ENCODE results near the gene ZNF593. TPM values are rescaled to one million over a fixed set of nuclear protein-coding genes. Genes with fewer than 3 reads are reported as not detected.

ZNF593 gene
- polyA plus RNA-seq, 1 of the 3 experiments (the other 2 are of a cell fraction), result 64.8 TPM

- TF ChIP-seq ZBTB33 (IDR thresholded peaks at IDR 0.05; ENCODE audit: borderline replicate concordance, low read depth) (no peak), MAX (IDR thresholded peaks at IDR 0.05; ENCODE audit: low read depth) (peak; percentile 98), NRF1 (IDR thresholded peaks at IDR 0.05; ENCODE audit: low read depth, low read length) (no peak), SMC3 (IDR thresholded peaks at IDR 0.05; ENCODE audit: low read depth, low read length) (peak; percentile 72), REST (IDR thresholded peaks at IDR 0.05; ENCODE audit: low read depth, low read length) (no peak), GATA2 (CRISPR knock-in tag; IDR thresholded peaks at IDR 0.05) (no peak)
Observed at GRCh38 chr1:26169669-26170471, at the start of gene ZNF593 (continued).

GRCh38 chr1:26121854-26122773 is 47.6 kb upstream of the ZNF593 start:
- H3K79me2 ChIP-seq (ENCODE audit: insufficient read depth), result peaks cover 8% of the 10 kb centered on the region; the same call in 1 of the 2 replicates
- H4K20me1 ChIP-seq (ENCODE audit: insufficient read depth), result no peaks in the 10 kb centered on the region; the same call in 1 of the 2 replicates
- H3K4me2 ChIP-seq, result peak overlapping the region; percentile 10; the same call in 1 of the 2 replicates
- TF ChIP-seq CTCF (IDR thresholded peaks at IDR 0.05) (no peak), GATA2 (CRISPR knock-in tag; IDR thresholded peaks at IDR 0.05) (peak; percentile 71), FOXM1 (IDR thresholded peaks at IDR 0.05; ENCODE audit: low read depth) (no peak), SIN3A (IDR thresholded peaks at IDR 0.05; ENCODE audit: borderline replicate concordance, low read depth, low read length) (0 out of 2 replicates have a peak, but pooled peaks have one; percentile 34), RCOR1 (IDR thresholded peaks at IDR 0.05; ENCODE audit: low read length) (peak; percentile 50; the same call in 1 of the 2 replicates), EP300 (IDR thresholded peaks at IDR 0.05; ENCODE audit: borderline replicate concordance in 1 of 2, low read depth in 1 of 2, low read length in 1 of 2) (0 out of 4 replicates have a peak, but pooled peaks of 1 of the 2 experiments have one; percentile 7), PBX3 (IDR thresholded peaks at IDR 0.05) (peak; percentile 7; the same call in 1 of the 2 replicates), TCF12 (IDR thresholded peaks at IDR 0.05) (peak; percentile 36), RXRA (IDR thresholded peaks at IDR 0.05; ENCODE audit: borderline replicate concordance, low read depth) (no peak), IRF3 (IDR thresholded peaks at IDR 0.05; ENCODE audit: low read depth, low read length) (no peak)
- H3K4me3 ChIP-seq (ENCODE audit: low read depth in 2 of 2, low read length in 1 of 2), result no peak overlapping the region
- H2AFZ ChIP-seq (ENCODE audit: low read depth), result no peak overlapping the region
- H3K27me3 ChIP-seq (ENCODE audit: insufficient read depth), result no peaks in the 10 kb centered on the region
- peaks cover 7 to 8% of the 10 kb centered on the region in 2 experiments; a peak in 3 of 4 replicates for H3K4me1 ChIP-seq (ENCODE audit: control insufficient read depth in 1 of 2, insufficient read depth in 2 of 2, low read depth in 1 of 2, low read length in 1 of 2)
- peaks cover 18 to 19% of the 10 kb centered on the region in 2 experiments for H3K36me3 ChIP-seq (replicated peaks in 1 of 2; ENCODE audit: control insufficient read depth in 1 of 2, insufficient read depth in 2 of 2, low read length in 1 of 2)
- POLR2A ChIA-PET, result interaction anchor here (0.6 to 1.4 kb wide), 3 partner anchors 10 to 144 kb away, joined by 3 to 6 read pairs (median 3); no protein-coding TSS in a partner anchor
- peaks cover 20% of the 10 kb centered on the region for H3F3A ChIP-seq (replicated peaks; ENCODE audit: insufficient read depth)
- peak; percentile 46 for DNase-seq
- H3K9me2 ChIP-seq, result no peaks in the 10 kb centered on the region
- H3K9me3 ChIP-seq, result no peaks in the 10 kb centered on the region
- CTCF ChIA-PET, result interaction anchor here (0.8 to 11.3 kb wide), 10 partner anchors 10 to 227 kb away, joined by 3 to 91 read pairs (median 4); partner anchors contain the start of gene PDIK1L
- peak overlapping the region; percentile 56 to 71 for H3K27ac ChIP-seq (ENCODE audit: low read depth in 2 of 2, low read length in 1 of 2)
- no peak overlapping the region for H3K9ac ChIP-seq
- 52% methylated on average over 8 of the region's 8 CpGs for WGBS (ENCODE audit: low lambda C conversion rate)

Data from SK-N-SH (cell line).